Stimulated activated CD4-positive, alpha-beta T cell treated with anti-CD3 and anti-CD28 coated beads, Interleukin-12 subunit alpha, Interleukin-12 subunit beta, amount 100 ng/mL, for 48 hours (primary cell): ENCODE data around the gene NID1.
A peak's percentile ranks its signal among the peaks of the same experiment; 100 is the strongest.
"Not testable (repeated sequence)": the region's sequence is repeated elsewhere in the genome, so short reads cannot be mapped to it uniquely, and the experiment has no call there.

Source experiments
- DNase-seq, 3 donors: peaks; one replicate each; pipeline ENCODE4 v3.0.0-alpha.2; 2020; ENCODE audit warnings: low read depth in 2 of 3, low spot score in 1 of 3

The NID1 gene

DNA sequence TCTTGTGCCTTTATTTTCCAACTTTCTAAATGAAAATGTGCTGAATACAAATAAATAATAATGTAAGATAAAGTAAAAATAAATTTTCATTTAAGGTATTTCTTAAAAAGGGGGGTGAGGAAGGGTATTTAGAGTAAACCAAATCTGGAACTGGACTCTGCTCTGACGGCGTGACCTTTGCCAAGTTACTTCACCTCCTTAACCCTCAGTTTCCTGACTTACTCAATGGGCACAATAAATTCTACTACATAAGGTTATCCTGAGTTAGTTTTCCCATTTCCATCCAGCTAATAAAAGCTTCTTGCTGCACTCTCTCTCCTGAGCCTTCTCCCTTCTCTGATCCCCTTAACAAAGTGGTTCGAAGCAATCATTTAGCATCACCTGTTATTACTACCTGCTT is 93.9 kb downstream of the NID1 start:
- DNase-seq: no peak

DNA sequence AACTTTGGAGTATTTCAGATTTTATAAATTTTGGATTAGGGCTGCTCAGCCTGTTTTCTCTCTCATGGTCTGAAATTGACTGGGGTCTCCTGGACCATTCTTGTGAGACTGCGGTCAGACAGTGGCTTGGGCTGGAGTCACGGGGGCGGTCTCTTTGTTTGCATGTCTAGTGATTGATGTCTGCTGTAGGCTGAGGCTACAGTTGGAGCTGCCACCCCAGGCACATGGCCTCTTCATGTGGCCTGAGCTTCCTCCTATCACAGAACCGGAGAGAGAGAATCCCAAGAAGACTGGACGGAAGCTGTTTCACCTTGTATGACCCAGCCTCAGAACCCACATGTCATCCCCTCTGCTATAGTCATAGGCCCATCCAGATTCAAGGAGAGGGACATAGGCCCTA is 96.1 kb downstream of the NID1 start:
- DNase-seq: no peak

GRCh38 chr1:235966134-235966533 is 98.8 kb downstream of the NID1 start:
- not testable (repeated sequence) for DNase-seq

DNA sequence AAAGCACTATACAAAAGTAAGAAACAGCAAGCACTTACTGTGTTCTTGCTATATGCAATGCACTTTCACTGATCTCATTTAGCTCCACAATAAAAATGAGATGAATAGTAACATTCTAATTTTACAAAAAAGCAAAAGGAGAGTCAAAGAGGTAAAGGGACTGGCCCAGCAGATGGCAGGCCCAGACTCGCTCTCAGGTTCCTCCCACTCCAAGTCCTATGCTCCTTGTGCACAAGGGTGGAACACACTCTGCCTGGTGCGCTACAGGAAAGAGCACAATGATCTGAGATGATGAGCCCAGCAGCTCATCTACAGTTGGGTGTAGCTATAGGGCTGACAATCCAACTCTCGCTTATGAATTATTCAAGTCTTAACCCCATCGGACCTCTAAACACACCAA is 104.1 kb downstream of the NID1 start:
- no peak for DNase-seq

- DNase-seq: no peak
Measured at GRCh38 chr1:235958021-235958420, 106.9 kb downstream of the NID1 start.

DNA sequence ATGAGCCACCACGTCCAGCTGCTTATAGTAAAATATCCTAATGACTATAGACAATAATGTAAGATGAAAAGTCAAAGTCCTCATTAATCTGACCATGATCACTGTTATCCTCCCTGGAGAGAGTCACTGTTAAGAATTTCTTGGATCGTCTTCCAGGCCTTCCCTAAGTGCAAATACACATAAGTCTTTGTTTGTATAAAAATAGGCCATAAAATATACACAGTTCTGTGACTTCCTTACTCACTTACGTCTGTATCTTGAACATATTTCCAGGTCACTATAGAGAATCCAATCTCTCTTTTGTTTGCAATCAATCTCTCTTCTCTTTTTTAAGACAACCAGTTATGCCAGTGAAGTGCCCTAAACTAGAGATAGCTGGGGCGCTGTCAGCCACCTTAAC is 109.1 kb downstream of the NID1 start:
- no peak for DNase-seq

DNA sequence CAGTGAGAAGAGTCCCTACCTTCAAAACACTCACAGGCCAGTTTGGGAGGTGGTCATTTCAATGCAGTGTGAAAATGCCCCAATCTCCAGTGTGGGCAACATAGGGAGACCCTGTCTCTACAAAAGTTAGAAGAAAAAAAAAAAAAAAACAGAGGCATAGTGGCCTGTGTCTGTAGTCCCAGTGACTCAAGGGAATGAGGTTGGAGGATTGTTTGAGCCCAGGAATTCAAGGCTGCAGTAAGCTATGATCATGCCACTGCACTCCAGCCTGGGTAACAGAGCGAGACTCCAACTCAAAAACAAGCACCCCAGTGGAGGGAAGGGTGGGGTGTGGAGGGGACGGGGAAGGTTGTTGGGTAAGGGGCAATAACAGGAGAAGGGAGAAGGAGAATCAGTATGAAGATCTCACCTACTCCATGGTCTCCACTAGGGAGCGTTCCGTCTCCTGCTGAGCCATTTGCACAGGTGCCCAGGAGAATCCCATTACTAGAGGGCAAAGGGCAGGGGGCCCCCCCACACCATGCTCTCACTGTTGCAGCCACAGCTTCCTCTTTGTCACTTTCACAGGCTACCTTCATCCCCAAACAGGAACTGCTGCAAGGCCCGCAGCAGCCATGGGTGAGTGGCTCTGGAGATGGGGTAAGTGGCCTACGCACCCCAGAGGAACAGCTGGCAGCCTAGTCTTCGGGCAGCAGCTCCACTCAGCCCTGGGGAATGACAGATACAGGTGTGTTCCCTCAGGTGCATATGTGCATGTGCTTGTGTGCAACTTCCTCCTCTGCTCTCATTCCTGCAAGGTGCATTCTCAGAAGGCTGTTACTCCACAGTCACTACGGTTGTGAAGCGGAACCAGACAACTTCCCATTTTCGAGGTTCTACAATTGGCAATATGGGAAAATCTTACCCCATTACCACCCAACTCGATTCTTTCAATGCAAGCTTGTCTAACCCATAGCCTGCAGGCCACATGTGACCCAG is 110.3 kb downstream of the NID1 start:
- DNase-seq: no peak

- DNase-seq: no peak
Measured at GRCh38 chr1:235953801-235954200, 111.1 kb downstream of the NID1 start.

GRCh38 chr1:235952950-235953615 is 111.8 kb downstream of the NID1 start:
- peak; percentile 22 to 47 (median 27) for DNase-seq

DNA sequence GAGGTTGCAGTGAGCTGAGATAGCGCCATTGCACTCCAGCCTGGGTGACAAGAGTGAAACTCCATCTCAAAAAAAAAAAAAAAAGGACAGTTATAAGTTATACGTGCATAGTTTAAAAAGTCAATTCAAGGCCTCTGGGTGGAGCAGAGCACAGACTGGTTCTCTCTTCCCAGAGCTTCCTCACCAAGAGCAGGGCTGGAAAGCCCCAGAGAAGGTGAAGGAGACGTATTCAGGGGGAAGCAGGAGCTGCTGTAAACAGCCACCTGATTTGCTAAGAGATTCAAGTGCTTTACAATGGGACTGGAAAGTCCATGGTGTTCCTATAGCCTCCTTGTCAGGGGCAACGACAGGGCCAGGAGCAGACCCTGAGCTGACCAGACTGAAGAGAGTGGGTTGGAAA is 113.2 kb downstream of the NID1 start:
- no peak for DNase-seq

DNA sequence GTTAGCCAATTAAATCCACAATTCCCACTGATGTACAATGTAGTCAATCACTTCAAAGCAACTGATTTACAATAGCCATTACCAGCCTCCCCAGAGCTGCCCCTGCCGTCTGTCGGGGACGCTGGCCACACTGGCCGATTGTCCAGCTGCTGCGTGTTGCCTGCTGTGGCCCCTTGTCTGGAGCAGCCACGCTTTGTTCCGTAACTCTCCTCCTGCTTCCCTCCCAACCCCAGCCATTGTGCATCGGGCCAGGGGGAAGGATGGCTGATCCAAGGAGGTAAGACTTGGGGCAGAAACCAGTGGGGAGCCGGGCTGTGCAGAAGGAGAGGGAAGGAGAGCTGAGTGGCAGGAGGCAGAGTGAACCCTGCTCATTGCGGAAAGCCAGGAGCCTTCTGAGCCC is 114.6 kb downstream of the NID1 start:
- DNase-seq: no peak

DNA sequence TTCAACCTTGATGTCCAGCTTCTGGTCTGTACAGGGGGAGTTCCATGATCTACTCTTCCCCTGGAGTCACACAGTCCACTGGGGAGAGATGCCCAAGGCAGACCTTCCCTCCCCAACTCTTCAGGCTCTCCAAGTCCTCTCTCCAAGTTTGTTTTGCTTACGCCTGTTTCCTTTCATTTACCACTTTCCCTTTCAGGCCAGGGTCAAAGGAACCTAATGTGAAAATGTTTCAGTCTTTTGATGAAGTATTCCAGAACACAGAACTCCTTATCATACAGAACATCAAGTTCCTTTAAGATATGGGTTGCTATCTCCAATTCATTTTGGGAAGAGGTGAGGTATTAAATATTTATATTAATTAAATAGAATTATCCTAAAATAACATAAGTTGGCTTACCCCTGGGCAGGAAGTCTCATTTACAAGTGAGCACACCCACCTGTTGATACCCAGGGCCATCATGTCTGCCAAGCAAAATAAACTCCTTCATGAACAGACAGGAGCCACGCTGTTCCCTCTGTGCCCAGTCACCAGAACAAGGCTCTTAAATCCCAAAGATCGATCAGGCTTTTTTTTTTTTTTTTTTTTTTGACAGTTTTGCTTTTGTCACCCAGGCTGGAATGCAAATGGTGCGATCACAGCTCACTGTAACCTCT is 116.0 kb downstream of the NID1 start:
- DNase-seq: no peak

DNA sequence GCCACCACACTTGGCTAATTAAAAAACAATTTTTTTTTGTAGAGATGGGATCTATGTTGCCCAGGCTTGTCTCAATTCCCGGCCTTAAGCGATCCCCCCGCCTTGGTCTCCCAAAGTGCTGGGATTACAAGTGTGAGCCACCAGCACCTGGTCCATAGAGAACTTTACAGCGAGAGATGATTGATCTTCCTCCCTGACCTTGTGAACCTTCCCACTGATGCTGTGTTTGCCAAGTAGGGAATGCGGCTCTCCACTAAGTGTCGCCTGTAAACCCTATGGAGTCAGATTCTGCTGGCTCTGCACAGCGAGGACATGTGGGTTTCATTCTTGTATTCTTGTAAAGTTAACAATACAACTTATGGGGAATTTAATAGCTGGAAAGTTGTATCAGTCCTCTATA is 116.9 kb downstream of the NID1 start:
- DNase-seq: no peak

- DNase-seq: no peak
Measured at GRCh38 chr1:235946571-235946981, 118.3 kb downstream of the NID1 start.

DNA sequence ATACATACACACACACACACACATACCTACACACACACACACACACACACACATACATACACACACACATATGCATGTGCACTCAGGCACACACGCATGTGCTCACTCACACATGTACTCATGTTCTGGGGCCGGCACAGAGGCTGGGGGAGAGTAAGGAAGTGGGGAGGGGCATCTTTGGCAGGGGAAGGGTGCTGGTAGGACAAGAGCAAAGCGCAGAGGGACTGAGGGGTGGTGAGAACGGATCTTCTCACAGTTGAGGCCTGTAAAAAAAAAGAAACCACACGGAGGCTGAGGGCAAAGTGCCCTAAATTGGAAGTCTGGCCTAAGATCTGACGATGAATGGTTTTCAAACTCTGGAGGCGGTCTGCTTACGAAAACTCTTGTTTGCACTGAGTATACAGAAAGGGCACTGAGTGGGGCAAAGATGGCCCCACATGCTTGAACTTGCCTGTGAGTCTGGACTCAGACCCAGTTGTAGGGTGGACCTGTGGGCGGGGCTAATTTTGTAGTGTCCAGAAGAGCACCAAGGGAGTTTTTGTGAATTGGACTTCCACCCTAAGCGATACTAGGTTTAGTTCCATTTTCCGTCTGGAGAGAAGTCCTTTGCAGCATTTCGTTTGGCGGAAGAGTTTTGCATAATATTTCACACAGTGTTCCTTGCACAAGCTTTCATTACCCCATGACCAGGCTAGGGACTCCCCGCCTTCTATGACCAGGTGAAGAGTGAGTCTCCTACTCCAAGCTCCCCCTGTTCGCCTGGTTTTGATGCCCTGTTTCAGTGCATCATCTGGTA is 118.9 kb downstream of the NID1 start:
- no peak for DNase-seq

GRCh38 chr1:235943581-235944114 is 121.2 kb downstream of the NID1 start:
- no peak for DNase-seq

- DNase-seq: no peak
Measured at GRCh38 chr1:235942979-235943575, 121.8 kb downstream of the NID1 start.

DNA sequence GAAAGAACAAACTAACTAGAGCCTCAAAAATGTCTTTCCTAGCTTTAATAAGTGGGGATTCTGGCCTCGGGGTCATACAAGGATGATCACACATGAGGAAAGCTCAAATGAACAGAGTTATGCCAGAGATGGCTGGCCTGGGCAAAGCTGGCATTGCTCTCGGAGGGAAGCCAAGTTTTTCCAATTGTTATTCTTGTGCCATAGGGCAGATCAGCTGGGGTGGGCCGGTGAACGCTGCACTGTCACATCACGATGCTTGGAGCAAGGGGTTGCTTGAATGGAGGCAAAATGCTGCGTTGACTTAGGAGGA is 122.3 kb downstream of the NID1 start:
- DNase-seq: no peak

DNA sequence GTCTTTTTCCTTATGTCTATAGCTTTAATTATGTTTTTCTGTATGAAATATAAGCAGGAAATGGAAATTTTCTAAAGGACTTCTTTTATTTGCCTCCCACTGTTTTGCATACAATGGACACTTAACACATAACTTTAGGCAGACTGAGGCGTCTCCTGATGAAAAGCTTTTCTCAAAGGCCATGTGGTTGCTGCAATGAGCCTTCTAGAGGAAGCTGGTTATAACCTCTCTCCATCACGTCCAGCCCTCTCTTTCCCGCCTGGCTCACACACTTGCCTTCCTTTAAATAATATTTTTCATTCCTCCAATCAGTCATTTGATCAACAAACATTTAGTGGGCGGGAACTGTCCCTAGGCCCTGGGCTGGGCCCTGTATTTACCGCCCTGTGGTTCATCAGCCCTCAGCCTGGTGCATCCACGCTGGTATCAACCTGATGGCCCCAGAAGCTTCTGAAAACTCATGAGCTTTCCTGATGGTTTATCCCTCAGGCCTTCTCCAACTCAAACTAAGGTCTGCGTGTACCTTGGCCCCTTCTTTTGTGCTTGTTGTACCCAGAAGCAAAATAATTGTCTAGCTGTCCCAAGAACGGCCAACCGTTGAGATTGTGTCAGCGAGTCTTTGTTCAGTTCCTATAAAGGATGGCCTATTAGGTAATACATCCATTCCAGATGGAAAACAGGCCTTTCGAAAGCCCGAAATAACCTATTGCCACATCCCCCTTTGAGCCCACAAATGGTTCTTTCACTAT is 122.8 kb downstream of the NID1 start:
- DNase-seq: no peak

DNA sequence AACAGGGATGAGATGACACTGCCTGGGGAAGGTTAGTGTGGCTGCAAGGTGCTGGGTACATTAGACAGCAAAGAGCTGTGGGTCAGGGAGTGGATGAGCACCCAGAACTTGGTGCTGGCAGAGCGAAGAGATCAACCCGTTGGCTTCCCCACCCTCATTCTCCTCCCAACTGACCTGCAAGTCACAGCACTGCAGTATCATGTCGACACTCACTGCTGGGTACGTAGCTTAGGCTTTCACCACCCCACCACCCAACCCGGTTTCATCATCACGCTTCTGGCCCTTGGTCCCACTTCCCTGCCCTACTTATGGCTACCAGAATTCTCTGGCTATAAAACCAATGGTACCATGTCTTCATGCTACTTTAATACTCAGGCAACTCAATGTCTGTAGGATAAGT is 124.6 kb downstream of the NID1 start:
- no peak for DNase-seq
